Activated naive CD8-positive, alpha-beta T cell treated with anti-CD3 and anti-CD28 coated beads, Interleukin-2, amount 50 U/mL, for 24 hours (primary cell): ENCODE data around the gene PBX3.
"Not testable (repeated sequence)": the region's sequence is repeated elsewhere in the genome, so short reads cannot be mapped to it uniquely, and the experiment has no call there.

ENCODE experiments used
- ATAC-seq: fragments of 150-1000 bp; cut with Tn5 transposase; one replicate; pipeline ENCODE4 v1.10.0; 2021
- DNase-seq: peaks from one replicate; pipeline ENCODE4 v3.0.0; 2021
- H3K27ac Mint-ChIP-seq: one replicate; pipeline ENCODE4 v1.8.0; 2021; ENCODE audit warnings: mild to moderate bottlenecking, mixed read lengths
- H3K27me3 Mint-ChIP-seq: one replicate; pipeline ENCODE4 v1.8.0; 2021; ENCODE audit warnings: mixed read lengths
- H3K36me3 Mint-ChIP-seq: one replicate; pipeline ENCODE4 v1.8.0; 2021; ENCODE audit warnings: low read depth, mixed read lengths
- H3K4me1 Mint-ChIP-seq: one replicate; pipeline ENCODE4 v1.8.0; 2021; ENCODE audit warnings: mixed read lengths
- H3K4me3 Mint-ChIP-seq: one replicate; pipeline ENCODE4 v1.8.0; 2021; ENCODE audit warnings: mild to moderate bottlenecking, moderate library complexity, mixed read lengths
- H3K9me3 Mint-ChIP-seq: one replicate; pipeline ENCODE4 v1.8.0; 2021; ENCODE audit warnings: mixed read lengths

The PBX3 gene

GRCh38 chr9:125778538-125779219 lies 31.5 kb downstream of the PBX3 start:
- not testable (repeated sequence) for H3K9me3 Mint-ChIP-seq, H3K27ac Mint-ChIP-seq, ATAC-seq, H3K27me3 Mint-ChIP-seq, H3K4me3 Mint-ChIP-seq, H3K4me1 Mint-ChIP-seq, H3K36me3 Mint-ChIP-seq, DNase-seq

DNA sequence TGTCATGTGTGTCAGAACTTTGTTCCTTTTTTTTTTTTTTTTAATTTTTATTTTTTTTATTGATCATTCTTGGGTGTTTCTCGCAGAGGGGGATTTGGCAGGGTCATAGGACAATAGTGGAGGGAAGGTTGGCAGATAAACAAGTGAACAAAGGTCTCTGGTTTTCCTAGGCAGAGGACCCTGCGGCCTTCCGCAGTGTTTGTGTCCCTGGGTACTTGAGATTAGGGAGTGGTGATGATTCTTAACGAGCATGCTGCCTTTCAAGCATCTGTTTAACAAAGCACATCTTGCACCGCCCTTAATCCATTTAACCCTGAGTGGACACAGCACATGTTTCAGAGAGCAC lies 32.0 kb downstream of the PBX3 start:
- ATAC-seq, H3K36me3 Mint-ChIP-seq, H3K4me3 Mint-ChIP-seq, DNase-seq, H3K27me3 Mint-ChIP-seq, H3K4me1 Mint-ChIP-seq, H3K9me3 Mint-ChIP-seq, H3K27ac Mint-ChIP-seq: not testable (repeated sequence)

GRCh38 chr9:125782718-125783117 lies 35.5 kb downstream of the PBX3 start:
- no peak for DNase-seq
- Mint-ChIP-seq H3K4me3 (no peak overlapping the region), H3K27ac (no peak overlapping the region), H3K4me1 (peaks cover 23% of the 10 kb centered on the region), H3K36me3 (peaks cover 6% of the 10 kb centered on the region), H3K9me3 (no peaks in the 10 kb centered on the region), H3K27me3 (no peaks in the 10 kb centered on the region)
- ATAC-seq = no peak

DNA sequence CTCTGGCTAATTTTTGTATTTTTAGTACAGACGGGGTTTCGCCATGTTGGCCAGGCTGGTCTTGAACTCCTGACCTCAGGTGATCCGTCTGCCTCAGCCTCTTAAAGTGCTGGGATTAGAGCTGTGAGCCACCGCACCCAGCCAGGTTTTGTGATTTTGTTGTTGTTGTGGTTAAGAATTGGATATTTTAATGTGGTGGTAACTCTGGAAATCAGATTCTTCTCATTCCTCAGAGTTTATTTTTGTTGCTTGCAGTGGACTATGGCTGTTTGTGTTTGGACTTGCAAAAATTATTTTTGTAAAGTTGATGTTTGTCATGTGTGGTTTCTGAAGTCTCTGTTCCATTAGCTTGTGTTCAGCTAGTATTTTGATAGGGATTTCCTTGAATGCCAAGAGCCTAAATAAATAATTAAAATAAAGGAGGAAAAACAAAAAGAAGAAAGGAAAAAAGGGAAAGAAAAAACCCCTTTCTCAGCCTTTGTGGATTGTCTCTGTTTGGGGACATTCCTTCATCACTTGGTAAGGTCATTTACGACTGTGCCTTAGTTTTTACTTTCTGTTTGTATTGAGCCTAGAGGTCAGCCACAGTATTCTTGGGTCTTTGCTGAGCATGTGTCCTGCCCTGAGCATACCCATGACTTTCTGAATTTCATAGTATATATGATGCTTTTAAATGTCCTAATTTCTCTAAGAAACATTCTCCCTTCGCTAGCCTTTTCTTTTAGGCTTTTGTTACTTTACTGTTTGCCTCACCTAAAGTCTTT lies 37.3 kb downstream of the PBX3 start:
- Mint-ChIP-seq H3K27ac (peak overlapping the region; percentile 0), H3K4me3 (no peak overlapping the region), H3K27me3 (no peaks in the 10 kb centered on the region), H3K4me1 (peaks cover 23% of the 10 kb centered on the region), H3K9me3 (no peaks in the 10 kb centered on the region), H3K36me3 (peaks cover 6% of the 10 kb centered on the region)
- peak; percentile 15 for ATAC-seq
- no peak for DNase-seq

- H3K27ac Mint-ChIP-seq = peak overlapping the region; percentile 0
- no peaks in the 10 kb centered on the region for H3K27me3 Mint-ChIP-seq
- H3K4me3 Mint-ChIP-seq = peak overlapping the region; percentile 5
- DNase-seq = peak; percentile 36
- ATAC-seq = peak; percentile 88
- peaks cover 6% of the 10 kb centered on the region for H3K36me3 Mint-ChIP-seq
- H3K9me3 Mint-ChIP-seq = no peaks in the 10 kb centered on the region
- H3K4me1 Mint-ChIP-seq = peaks cover 23% of the 10 kb centered on the region
Measured at GRCh38 chr9:125785248-125785751, 38.1 kb downstream of the PBX3 start.

DNA sequence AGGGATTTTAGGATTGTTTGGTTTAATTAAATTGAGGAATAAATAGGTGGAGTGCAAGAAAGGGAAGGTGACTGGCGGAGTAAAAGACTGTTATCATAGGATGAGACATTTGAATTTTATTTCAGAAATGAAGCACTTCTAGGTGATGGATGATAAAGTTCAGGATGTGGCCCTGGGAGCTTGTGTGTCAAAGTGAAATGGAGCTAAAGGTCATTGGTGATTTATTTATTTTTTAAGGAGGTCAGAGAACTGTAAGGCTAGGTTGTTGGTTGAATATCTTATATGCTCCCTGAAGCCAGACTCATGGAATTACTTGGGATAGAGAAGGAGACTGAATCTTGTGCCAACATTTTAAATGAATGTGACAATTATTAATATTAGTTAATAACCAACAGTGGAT lies 40.5 kb downstream of the PBX3 start:
- ATAC-seq (no peak), DNase-seq (no peak)
- Mint-ChIP-seq H3K27ac (no peak overlapping the region), H3K4me1 (peaks cover 23% of the 10 kb centered on the region), H3K36me3 (peaks cover 6% of the 10 kb centered on the region), H3K9me3 (no peaks in the 10 kb centered on the region), H3K27me3 (no peaks in the 10 kb centered on the region), H3K4me3 (no peak overlapping the region)

DNA sequence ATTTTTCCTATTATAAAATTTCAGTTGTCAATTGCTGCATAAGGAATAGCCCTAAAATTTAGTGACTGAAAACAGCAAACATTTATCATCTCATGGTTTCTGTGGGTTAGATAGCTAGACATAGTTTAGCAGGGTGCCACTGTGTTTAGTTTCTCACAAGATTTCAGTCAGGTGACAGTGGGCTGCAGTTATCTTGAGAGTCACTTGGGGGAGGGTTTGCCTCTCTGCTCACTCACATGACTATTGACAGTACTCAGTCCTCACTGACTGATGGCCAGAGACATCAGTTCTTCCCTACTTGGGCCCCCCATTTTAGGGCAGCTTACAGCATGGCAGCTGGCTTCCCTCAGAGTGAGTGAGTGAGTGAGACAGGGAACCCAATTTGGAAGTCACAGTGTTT lies 42.0 kb downstream of the PBX3 start:
- H3K4me3 Mint-ChIP-seq = no peak overlapping the region
- H3K9me3 Mint-ChIP-seq = no peaks in the 10 kb centered on the region
- no peak for ATAC-seq
- H3K27me3 Mint-ChIP-seq = no peaks in the 10 kb centered on the region
- DNase-seq = no peak
- peaks cover 4% of the 10 kb centered on the region for H3K36me3 Mint-ChIP-seq
- H3K4me1 Mint-ChIP-seq = peaks cover 22% of the 10 kb centered on the region
- H3K27ac Mint-ChIP-seq = no peak overlapping the region

DNA sequence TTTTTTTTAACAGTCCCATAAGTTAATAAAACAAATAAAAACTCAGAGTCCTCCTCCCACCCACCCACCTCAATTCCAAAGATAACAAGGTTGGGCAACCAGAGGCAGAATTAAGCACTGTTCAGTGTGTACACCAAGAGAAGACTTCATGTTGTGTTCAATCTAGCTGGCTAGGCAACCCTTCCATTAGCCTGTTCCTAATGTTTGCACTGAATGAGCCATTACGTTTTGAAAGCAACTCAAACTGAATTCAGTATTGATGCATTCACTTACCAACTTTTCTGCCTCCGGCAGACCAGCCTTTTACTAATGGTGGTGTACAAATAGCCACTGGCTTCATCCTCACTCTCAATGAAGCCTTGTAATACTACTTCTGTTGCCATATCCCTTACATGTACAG lies 47.5 kb downstream of the PBX3 start:
- Mint-ChIP-seq H3K4me1 (no peaks in the 10 kb centered on the region), H3K9me3 (no peaks in the 10 kb centered on the region), H3K4me3 (no peak overlapping the region), H3K36me3 (no peaks in the 10 kb centered on the region), H3K27me3 (no peaks in the 10 kb centered on the region), H3K27ac (no peak overlapping the region)
- ATAC-seq (no peak), DNase-seq (no peak)

GRCh38 chr9:125795970-125796596 lies 48.9 kb downstream of the PBX3 start:
- H3K4me3 Mint-ChIP-seq = no peak overlapping the region
- no peaks in the 10 kb centered on the region for H3K36me3 Mint-ChIP-seq
- no peaks in the 10 kb centered on the region for H3K9me3 Mint-ChIP-seq
- ATAC-seq (no peak), DNase-seq (no peak)
- no peaks in the 10 kb centered on the region for H3K4me1 Mint-ChIP-seq
- H3K27me3 Mint-ChIP-seq = no peaks in the 10 kb centered on the region
- H3K27ac Mint-ChIP-seq = no peak overlapping the region

- H3K27me3 Mint-ChIP-seq = no peaks in the 10 kb centered on the region
- H3K36me3 Mint-ChIP-seq = no peaks in the 10 kb centered on the region
- H3K9me3 Mint-ChIP-seq = no peaks in the 10 kb centered on the region
- no peak overlapping the region for H3K27ac Mint-ChIP-seq
- H3K4me1 Mint-ChIP-seq = no peaks in the 10 kb centered on the region
- DNase-seq (no peak), ATAC-seq (no peak)
- no peak overlapping the region for H3K4me3 Mint-ChIP-seq
Measured at GRCh38 chr9:125797930-125798329, 50.8 kb downstream of the PBX3 start.

DNA sequence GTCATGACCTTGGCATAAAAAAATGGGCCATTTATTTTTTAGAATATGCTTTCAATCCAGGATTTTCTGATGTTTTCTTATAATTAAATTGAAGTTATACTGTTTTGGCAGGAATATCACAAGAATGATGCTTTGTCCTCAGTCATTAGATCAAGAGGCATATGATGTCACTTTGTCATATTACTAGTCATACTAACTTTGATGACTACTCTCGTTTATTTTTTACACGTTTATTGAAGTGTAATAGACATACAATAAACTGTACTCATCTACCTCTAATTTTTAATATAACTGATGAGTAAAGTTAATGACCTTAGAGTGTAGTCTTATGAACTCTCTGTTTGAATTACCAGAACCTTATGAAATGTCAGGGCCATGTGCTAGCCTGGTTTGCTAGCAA lies 56.4 kb downstream of the PBX3 start:
- Mint-ChIP-seq H3K36me3 (no peaks in the 10 kb centered on the region), H3K27me3 (no peaks in the 10 kb centered on the region), H3K27ac (no peak overlapping the region), H3K4me3 (no peak overlapping the region), H3K9me3 (no peaks in the 10 kb centered on the region), H3K4me1 (no peaks in the 10 kb centered on the region)
- DNase-seq (no peak), ATAC-seq (no peak)

GRCh38 chr9:125805057-125805456 lies 57.9 kb downstream of the PBX3 start:
- Mint-ChIP-seq H3K9me3 (no peaks in the 10 kb centered on the region), H3K27me3 (no peaks in the 10 kb centered on the region), H3K4me1 (no peaks in the 10 kb centered on the region), H3K4me3 (no peak overlapping the region), H3K27ac (no peak overlapping the region), H3K36me3 (peaks cover 2% of the 10 kb centered on the region)
- no peak for DNase-seq
- no peak for ATAC-seq

DNA sequence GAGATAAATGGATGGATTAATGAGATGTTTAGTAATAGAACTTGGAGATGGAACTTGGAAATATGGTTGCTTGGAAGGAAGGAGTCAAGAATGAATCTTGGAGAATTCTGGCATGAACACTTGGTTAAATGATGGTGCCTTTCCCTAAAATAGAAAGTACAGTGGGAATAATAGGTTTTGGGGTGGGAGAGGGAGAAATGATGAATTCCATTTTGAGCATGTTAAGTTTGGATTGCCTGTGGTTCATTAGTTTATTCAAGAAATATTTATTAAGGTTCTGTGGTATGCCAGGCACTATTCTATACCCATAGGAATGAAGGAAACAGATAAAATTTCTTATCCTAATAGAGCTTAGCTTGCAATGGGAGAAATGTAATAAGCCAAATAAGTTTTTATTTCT lies 58.4 kb downstream of the PBX3 start:
- no peak overlapping the region for H3K4me3 Mint-ChIP-seq
- no peaks in the 10 kb centered on the region for H3K9me3 Mint-ChIP-seq
- DNase-seq = no peak
- no peaks in the 10 kb centered on the region for H3K27me3 Mint-ChIP-seq
- H3K36me3 Mint-ChIP-seq = peaks cover 2% of the 10 kb centered on the region
- no peak for ATAC-seq
- no peak overlapping the region for H3K27ac Mint-ChIP-seq
- no peaks in the 10 kb centered on the region for H3K4me1 Mint-ChIP-seq

DNA sequence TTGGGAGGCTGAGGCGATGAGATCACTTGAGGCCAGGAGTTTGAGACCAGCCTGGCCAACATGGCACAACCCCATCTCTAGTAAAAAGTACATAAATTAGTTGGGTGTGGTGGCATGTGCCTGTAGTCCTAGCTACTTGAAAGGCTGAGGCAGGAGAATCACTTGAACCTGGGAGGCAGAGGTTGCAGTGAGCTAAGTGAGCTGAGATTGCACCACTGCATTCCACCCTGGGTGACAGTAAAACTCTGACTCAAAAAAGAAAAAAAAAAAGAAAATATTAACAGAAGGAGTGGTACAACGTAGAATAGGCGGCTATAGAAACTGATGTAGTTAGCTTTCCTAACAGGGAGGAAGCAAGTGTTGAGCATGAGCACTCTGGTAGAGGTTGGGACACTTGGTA lies 59.9 kb downstream of the PBX3 start:
- DNase-seq = no peak
- Mint-ChIP-seq H3K36me3 (peaks cover 2% of the 10 kb centered on the region), H3K27ac (no peak overlapping the region)

DNA sequence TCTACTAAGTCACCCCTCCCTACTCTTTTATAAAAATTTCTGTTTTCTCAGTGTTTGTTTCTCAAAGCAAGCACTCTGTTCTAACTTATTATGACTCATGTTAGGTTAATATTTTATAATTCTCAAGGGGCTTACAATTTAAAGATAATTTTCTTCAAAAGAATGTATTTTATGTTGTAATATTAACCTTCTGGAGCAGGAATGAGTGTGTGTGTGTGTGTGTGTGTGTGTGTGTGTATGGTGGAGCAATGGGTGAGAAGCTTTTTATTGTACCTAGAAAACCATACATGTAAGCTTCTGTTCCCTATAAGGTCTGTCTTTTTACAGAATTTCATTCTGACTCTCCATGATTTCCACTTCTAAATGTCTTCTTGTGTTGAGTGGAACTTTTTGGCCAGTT lies 63.0 kb downstream of the PBX3 start:
- H3K4me1 Mint-ChIP-seq = no peaks in the 10 kb centered on the region
- ATAC-seq (no peak), DNase-seq (no peak)
- H3K27ac Mint-ChIP-seq = no peak overlapping the region
- no peaks in the 10 kb centered on the region for H3K9me3 Mint-ChIP-seq
- no peaks in the 10 kb centered on the region for H3K27me3 Mint-ChIP-seq
- H3K4me3 Mint-ChIP-seq = no peak overlapping the region
- peaks cover 2% of the 10 kb centered on the region for H3K36me3 Mint-ChIP-seq

More for the DNA sequence above, 59.9 kb downstream of the PBX3 start:
- H3K4me1 Mint-ChIP-seq = no peaks in the 10 kb centered on the region
- no peak for ATAC-seq
- no peaks in the 10 kb centered on the region for H3K9me3 Mint-ChIP-seq
- no peak overlapping the region for H3K4me3 Mint-ChIP-seq
- no peaks in the 10 kb centered on the region for H3K27me3 Mint-ChIP-seq
